ENCODE results near the gene RSRC2. TPM values are rescaled to one million over a fixed set of nuclear protein-coding genes. Genes with fewer than 3 reads are reported as not detected.
A peak's percentile ranks its signal among the peaks of the same experiment; 100 is the strongest.
"Not testable (repeated sequence)": the region's sequence is repeated elsewhere in the genome, so short reads cannot be mapped to it uniquely, and the experiment has no call there.

RSRC2 gene
- total RNA-seq, 1 donor from 2014 or later: 19.0 TPM

GRCh38 chr12:122518908-122519307 is 7.8 kb downstream of the RSRC2 start:
- DNase-seq (ENCODE audit: low read depth in 2 of 2): no peak

- DNase-seq (ENCODE audit: low read depth in 2 of 2): no peak
Measured at GRCh38 chr12:122517877-122518276, 8.9 kb downstream of the RSRC2 start.

GRCh38 chr12:122516544-122517361 is 10.0 kb downstream of the RSRC2 start:
- DNase-seq (ENCODE audit: low read depth in 2 of 2): no peak

- DNase-seq (ENCODE audit: low read depth in 2 of 2): no peak
Measured at GRCh38 chr12:122515275-122515674, 11.5 kb downstream of the RSRC2 start.

GRCh38 chr12:122513660-122514059 is 13.1 kb downstream of the RSRC2 start:
- DNase-seq (ENCODE audit: low read depth in 2 of 2): no peak

- not testable (repeated sequence) for DNase-seq (ENCODE audit: low read depth in 2 of 2)
Measured at GRCh38 chr12:122513028-122513427, 13.7 kb downstream of the RSRC2 start.

- no peak for DNase-seq (ENCODE audit: low read depth in 2 of 2)
Measured at GRCh38 chr12:122508163-122508562, 18.6 kb downstream of the RSRC2 start.

GRCh38 chr12:122506393-122506938 is 20.3 kb downstream of the RSRC2 start:
- no peak for DNase-seq (ENCODE audit: low read depth in 2 of 2)

GRCh38 chr12:122505419-122506051 is 21.2 kb downstream of the RSRC2 start:
- no peak for DNase-seq (ENCODE audit: low read depth in 2 of 2)

GRCh38 chr12:122503783-122504590 is 22.7 kb downstream of the RSRC2 start:
- DNase-seq (ENCODE audit: low read depth in 2 of 2): no peak

GRCh38 chr12:122503147-122503751 is 23.5 kb downstream of the RSRC2 start:
- no peak for DNase-seq (ENCODE audit: low read depth in 2 of 2)

GRCh38 chr12:122501489-122501989 is 25.2 kb downstream of the RSRC2 start:
- no peak for DNase-seq (ENCODE audit: low read depth in 2 of 2)

- peak; percentile 88 to 98 for DNase-seq (ENCODE audit: low read depth in 2 of 2)
Measured at GRCh38 chr12:122500685-122501488, 25.8 kb downstream of the RSRC2 start, which contains the start of gene ZCCHC8. TSS of gene ZCCHC8 (minus strand) at chr12:122500932. CDS start at chr12:122500840, 92 bp downstream.

GRCh38 chr12:122499991-122500684 is 26.6 kb downstream of the RSRC2 start:
- DNase-seq (ENCODE audit: low read depth in 2 of 2): peak; percentile 60 to 75

GRCh38 chr12:122495258-122495657 is 31.5 kb downstream of the RSRC2 start:
- no peak for DNase-seq (ENCODE audit: low read depth in 2 of 2)

- DNase-seq (ENCODE audit: low read depth in 2 of 2): not testable (repeated sequence)
Measured at GRCh38 chr12:122493222-122493621, 33.5 kb downstream of the RSRC2 start.

- no peak for DNase-seq (ENCODE audit: low read depth in 2 of 2)
Measured at GRCh38 chr12:122491991-122492390, 34.7 kb downstream of the RSRC2 start.

GRCh38 chr12:122489038-122489437 is 37.7 kb downstream of the RSRC2 start:
- DNase-seq (ENCODE audit: low read depth in 2 of 2): no peak

GRCh38 chr12:122487807-122488206 is 38.9 kb downstream of the RSRC2 start:
- DNase-seq (ENCODE audit: low read depth in 2 of 2): not testable (repeated sequence)
